K562 (cell line): Measurements from ENCODE around the gene PAXIP1. TPM values are rescaled to one million over a fixed set of nuclear protein-coding genes. Genes with fewer than 3 reads are reported as not detected.

Source experiments
- polyA plus RNA-seq, 8 experiments: library from polyadenylated mRNA; depleted of rRNA in 4 of 8; stranded (reverse) in 5 of 8; unstranded in 3 of 8; fragments of >200 nt; fragmentation: Nextera tagmentation in 2 of 8; fragmentation: Illumina TruSeq in 1 of 8; extraction: Ambion mirVana in 2 of 8; extraction: Trizol in 1 of 8; gene quantifications; 2 replicates each; pipeline versions ENCODE4 v1.2.1 to v1.2.3, GENCODE V29; 2011 to 2014; ENCODE audit warnings: inconsistent platforms in 1 of 8, missing spikeins in 1 of 8
- total RNA-seq, 7 experiments: library from RNA; depleted of rRNA in 6 of 7; stranded (reverse); fragments of >200 nt in 6 of 7; fragmentation: Illumina TruSeq in 2 of 7; extraction: Trizol in 2 of 7; gene quantifications; 2 replicates each; pipeline versions ENCODE4 v1.2.1 to v1.2.3, GENCODE V29; 2011 to 2021; ENCODE audit warnings: low replicate concordance in 1 of 7

Gene PAXIP1
- total and polyA plus RNA-seq, 9 of the 15 experiments (the other 6 are each of a cell fraction or from before 2014, with no cell fraction given) = 9.7 to 37.9 (median 28.4) TPM

Other genes with a start within 250 kb of the PAXIP1 start
- not detected in 2 replicates for gene HTR5A, start 67.2 kb upstream of the PAXIP1 start, total RNA-seq (2014; rRNA removed)
- gene HTR5A, start 67.2 kb upstream of the PAXIP1 start, total RNA-seq (2014; rRNA removed; fragmentation: Illumina TruSeq; extraction: Trizol) = not detected in 2 replicates
- gene HTR5A, start 67.2 kb upstream of the PAXIP1 start, total RNA-seq (2015; rRNA removed; fragmentation: Illumina TruSeq; extraction: Trizol) = not detected in 2 replicates
- gene HTR5A, start 67.2 kb upstream of the PAXIP1 start, total RNA-seq (2021) = not detected in 2 replicates
- 0.06 TPM in 1 of 2 replicates, not detected in the other for gene HTR5A, start 67.2 kb upstream of the PAXIP1 start, polyA plus RNA-seq (2011; rRNA removed)
- not detected in 2 replicates for gene HTR5A, start 67.2 kb upstream of the PAXIP1 start, polyA plus RNA-seq (2014; fragmentation: Illumina TruSeq; extraction: Trizol)
- gene HTR5A, start 67.2 kb upstream of the PAXIP1 start, polyA plus RNA-seq (2014; fragmentation: Nextera tagmentation; extraction: Ambion mirVana) = not detected
- gene HTR5A, start 67.2 kb upstream of the PAXIP1 start, polyA plus RNA-seq (2014; rRNA removed) = not detected in 2 replicates